HepG2 (cell line): ENCODE measurements around the gene TSPAN32. TPM values are rescaled to one million over a fixed set of nuclear protein-coding genes. Genes with fewer than 3 reads are reported as not detected.

ENCODE experiments used
- AGO2 ChIP-seq: fragments of 200-400 bp; formaldehyde crosslinking; optimal IDR thresholded peaks from 2 replicates; pipeline ENCODE3; 2017; ENCODE audit warnings: mild to moderate bottlenecking, low read depth, low read length, moderate library complexity
- GATAD1 ChIP-seq: IDR thresholded peaks from 2 replicates; pipeline ENCODE4 v1.6.1; 2016; ENCODE audit warnings: missing genetic modification reagents, missing compliant biosample characterization
- HNRNPK ChIP-seq: fragments of 200-400 bp; formaldehyde crosslinking; IDR thresholded peaks from 2 replicates; pipeline ENCODE4 v1.6.1; 2018; ENCODE audit warnings: low read length, low read depth, moderate library complexity, mild to moderate bottlenecking; ENCODE audit not compliant: poor library complexity, severe bottlenecking
- NFKB2 ChIP-seq: sonication (generic); formaldehyde crosslinking; IDR thresholded peaks from 2 replicates; pipeline ENCODE4 v1.4.0; 2020; ENCODE audit warnings: missing genetic modification reagents, borderline replicate concordance
- SAP130 ChIP-seq: IDR thresholded peaks from 2 replicates; pipeline ENCODE4 v1.6.1; 2016; ENCODE audit warnings: low read depth
- TBX3 ChIP-seq: fragments of 450-650 bp; IDR thresholded peaks from 2 replicates; pipeline ENCODE4 v1.6.1; 2017; ENCODE audit warnings: antibody characterized with exemption, mild to moderate bottlenecking, inconsistent platforms, borderline replicate concordance
- TCF7 ChIP-seq: sonication (generic); IDR thresholded peaks from 2 replicates; pipeline ENCODE4 v1.6.1; 2016; ENCODE audit warnings: antibody characterized with exemption, low read depth
- ZNF17 ChIP-seq: sonication (generic); formaldehyde crosslinking; IDR thresholded peaks from 2 replicates; pipeline ENCODE4 v1.5.0; 2020; ENCODE audit warnings: mild to moderate bottlenecking, missing genetic modification reagents
- ZNF230 ChIP-seq: sonication (generic); formaldehyde crosslinking; IDR thresholded peaks from 2 replicates; pipeline ENCODE4 v1.4.0; 2020; ENCODE audit warnings: mild to moderate bottlenecking, missing genetic modification reagents
- ZNF605 ChIP-seq: sonication (generic); formaldehyde crosslinking; IDR thresholded peaks from 2 replicates; pipeline ENCODE4 v1.8.0; 2022; ENCODE audit warnings: mild to moderate bottlenecking, missing genetic modification reagents
- polyA plus RNA-seq, 8 experiments: library from polyadenylated mRNA; depleted of rRNA in 3 of 8; stranded (reverse) in 7 of 8; unstranded in 1 of 8; fragments of >200 nt; fragmentation: Illumina TruSeq in 4 of 8; extraction: Trizol in 4 of 8; gene quantifications; 2 replicates each; pipeline versions ENCODE4 v1.2.1 to v1.2.3, GENCODE V29; 2011 to 2016; ENCODE audit warnings: low read depth in 4 of 8, missing spikeins in 1 of 8, mixed read lengths in 1 of 8; ENCODE audit not compliant: insufficient read depth in 1 of 8
- total RNA-seq, 5 experiments: library from RNA; depleted of rRNA; stranded (reverse); fragments of >200 nt; fragmentation: Illumina TruSeq; extraction: Trizol; gene quantifications; 2 replicates each; pipeline ENCODE4 v1.2.3, GENCODE V29; 2016; ENCODE audit warnings: low read depth in 1 of 5
- TF ChIP-seq, protein P1 (sequence below): sonication (generic); formaldehyde crosslinking; conservative IDR thresholded peaks from 2 replicates; pipeline ENCODE4 v1.4.0; 2020; ENCODE audit warnings: missing genetic modification reagents
- TF ChIP-seq, protein P2 (sequence below): sonication (generic); formaldehyde crosslinking; conservative IDR thresholded peaks from 2 replicates; pipeline ENCODE4 v1.4.0; 2020; ENCODE audit warnings: missing genetic modification reagents
- TF ChIP-seq, protein P3 (sequence below): IDR thresholded peaks from 2 replicates; pipeline ENCODE4 v1.4.0; 2020; ENCODE audit warnings: mild to moderate bottlenecking, missing genetic modification reagents
- TF ChIP-seq, protein P4 (sequence below): sonication (generic); formaldehyde crosslinking; IDR thresholded peaks from 2 replicates; pipeline ENCODE4 v1.8.0; 2022; ENCODE audit warnings: mild to moderate bottlenecking, missing genetic modification reagents
- TF ChIP-seq, protein P5 (sequence below), 2 experiments: IDR thresholded peaks; 2 replicates each; pipeline ENCODE4 v1.6.1; 2011 to 2012; ENCODE audit warnings: low read length in 2 of 2, borderline replicate concordance in 1 of 2, low read depth in 1 of 2, mild to moderate bottlenecking in 1 of 2, moderate library complexity in 1 of 2

TSPAN32 gene
- total and polyA plus RNA-seq, 2 of the 13 experiments (the other 11 are each of a cell fraction or from before 2014, with no cell fraction given): 0.09 to 0.70 TPM

DNA sequence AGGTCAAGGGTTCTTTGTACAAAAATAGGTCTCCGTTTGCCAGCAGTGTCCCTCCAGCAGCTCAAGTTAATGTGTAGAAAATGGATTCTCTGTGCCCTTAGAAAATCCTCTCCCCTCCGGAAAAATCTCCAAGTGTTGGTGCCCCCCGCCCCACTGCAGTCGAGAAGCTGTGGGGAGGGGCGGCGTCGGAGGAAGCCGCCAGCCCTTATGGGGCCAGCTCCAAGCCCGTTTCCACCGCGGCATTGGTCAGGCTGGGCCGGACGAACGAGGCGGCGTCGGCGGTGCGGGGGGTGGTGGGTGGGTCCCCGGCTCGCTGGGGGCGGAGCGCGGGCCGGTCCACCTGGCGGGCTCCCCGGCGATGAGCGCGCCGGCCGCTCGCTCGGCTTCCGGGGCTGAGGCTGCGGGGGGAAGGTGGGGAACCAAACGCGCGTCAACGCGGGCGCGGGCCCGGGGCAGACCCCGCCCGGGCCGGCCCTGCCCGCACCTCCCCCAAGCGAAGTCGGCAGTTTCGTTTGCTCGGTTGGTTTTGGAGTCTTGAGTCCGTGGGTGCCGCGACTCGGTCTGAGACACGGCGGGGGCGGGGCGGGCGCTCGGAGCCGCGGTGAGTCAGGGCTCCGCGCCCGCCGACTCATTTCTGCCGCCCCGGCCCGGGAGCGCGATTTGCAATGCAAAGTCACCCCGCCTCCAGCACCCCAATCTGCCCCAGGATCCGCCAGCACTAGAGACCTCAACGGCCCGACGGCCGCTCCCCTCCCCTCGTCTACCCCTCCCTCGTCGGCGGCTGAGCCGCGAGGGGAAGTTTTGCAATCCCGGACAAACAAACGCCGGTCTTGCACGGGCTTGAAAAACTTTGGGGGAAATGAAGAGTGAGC lies 32.8 kb upstream of the TSPAN32 start (continued):
- TF ChIP-seq, protein P1, sequence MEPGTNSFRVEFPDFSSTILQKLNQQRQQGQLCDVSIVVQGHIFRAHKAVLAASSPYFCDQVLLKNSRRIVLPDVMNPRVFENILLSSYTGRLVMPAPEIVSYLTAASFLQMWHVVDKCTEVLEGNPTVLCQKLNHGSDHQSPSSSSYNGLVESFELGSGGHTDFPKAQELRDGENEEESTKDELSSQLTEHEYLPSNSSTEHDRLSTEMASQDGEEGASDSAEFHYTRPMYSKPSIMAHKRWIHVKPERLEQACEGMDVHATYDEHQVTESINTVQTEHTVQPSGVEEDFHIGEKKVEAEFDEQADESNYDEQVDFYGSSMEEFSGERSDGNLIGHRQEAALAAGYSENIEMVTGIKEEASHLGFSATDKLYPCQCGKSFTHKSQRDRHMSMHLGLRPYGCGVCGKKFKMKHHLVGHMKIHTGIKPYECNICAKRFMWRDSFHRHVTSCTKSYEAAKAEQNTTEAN (CRISPR knock-in tag): no peak
- TF ChIP-seq, protein P2, sequence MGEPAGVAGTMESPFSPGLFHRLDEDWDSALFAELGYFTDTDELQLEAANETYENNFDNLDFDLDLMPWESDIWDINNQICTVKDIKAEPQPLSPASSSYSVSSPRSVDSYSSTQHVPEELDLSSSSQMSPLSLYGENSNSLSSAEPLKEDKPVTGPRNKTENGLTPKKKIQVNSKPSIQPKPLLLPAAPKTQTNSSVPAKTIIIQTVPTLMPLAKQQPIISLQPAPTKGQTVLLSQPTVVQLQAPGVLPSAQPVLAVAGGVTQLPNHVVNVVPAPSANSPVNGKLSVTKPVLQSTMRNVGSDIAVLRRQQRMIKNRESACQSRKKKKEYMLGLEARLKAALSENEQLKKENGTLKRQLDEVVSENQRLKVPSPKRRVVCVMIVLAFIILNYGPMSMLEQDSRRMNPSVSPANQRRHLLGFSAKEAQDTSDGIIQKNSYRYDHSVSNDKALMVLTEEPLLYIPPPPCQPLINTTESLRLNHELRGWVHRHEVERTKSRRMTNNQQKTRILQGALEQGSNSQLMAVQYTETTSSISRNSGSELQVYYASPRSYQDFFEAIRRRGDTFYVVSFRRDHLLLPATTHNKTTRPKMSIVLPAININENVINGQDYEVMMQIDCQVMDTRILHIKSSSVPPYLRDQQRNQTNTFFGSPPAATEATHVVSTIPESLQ: no peak
- TF ChIP-seq GATAD1 (peak; percentile 61; the same call in 1 of the 2 replicates), AGO2 (no peak), NFKB2 (CRISPR knock-in tag) (no peak), ZNF605 (CRISPR knock-in tag) (no peak; the same call in 1 of the 2 replicates), ZNF230 (CRISPR knock-in tag) (no peak), ZNF17 (CRISPR knock-in tag) (no peak), HNRNPK (no peak), TCF7 (peak; percentile 8; the same call in 1 of the 2 replicates), TBX3 (no peak), SAP130 (CRISPR knock-in tag) (peak; percentile 47; the same call in 1 of the 2 replicates)
- TF ChIP-seq, protein P3, sequence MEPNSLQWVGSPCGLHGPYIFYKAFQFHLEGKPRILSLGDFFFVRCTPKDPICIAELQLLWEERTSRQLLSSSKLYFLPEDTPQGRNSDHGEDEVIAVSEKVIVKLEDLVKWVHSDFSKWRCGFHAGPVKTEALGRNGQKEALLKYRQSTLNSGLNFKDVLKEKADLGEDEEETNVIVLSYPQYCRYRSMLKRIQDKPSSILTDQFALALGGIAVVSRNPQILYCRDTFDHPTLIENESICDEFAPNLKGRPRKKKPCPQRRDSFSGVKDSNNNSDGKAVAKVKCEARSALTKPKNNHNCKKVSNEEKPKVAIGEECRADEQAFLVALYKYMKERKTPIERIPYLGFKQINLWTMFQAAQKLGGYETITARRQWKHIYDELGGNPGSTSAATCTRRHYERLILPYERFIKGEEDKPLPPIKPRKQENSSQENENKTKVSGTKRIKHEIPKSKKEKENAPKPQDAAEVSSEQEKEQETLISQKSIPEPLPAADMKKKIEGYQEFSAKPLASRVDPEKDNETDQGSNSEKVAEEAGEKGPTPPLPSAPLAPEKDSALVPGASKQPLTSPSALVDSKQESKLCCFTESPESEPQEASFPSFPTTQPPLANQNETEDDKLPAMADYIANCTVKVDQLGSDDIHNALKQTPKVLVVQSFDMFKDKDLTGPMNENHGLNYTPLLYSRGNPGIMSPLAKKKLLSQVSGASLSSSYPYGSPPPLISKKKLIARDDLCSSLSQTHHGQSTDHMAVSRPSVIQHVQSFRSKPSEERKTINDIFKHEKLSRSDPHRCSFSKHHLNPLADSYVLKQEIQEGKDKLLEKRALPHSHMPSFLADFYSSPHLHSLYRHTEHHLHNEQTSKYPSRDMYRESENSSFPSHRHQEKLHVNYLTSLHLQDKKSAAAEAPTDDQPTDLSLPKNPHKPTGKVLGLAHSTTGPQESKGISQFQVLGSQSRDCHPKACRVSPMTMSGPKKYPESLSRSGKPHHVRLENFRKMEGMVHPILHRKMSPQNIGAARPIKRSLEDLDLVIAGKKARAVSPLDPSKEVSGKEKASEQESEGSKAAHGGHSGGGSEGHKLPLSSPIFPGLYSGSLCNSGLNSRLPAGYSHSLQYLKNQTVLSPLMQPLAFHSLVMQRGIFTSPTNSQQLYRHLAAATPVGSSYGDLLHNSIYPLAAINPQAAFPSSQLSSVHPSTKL: peak; percentile 69
- TF ChIP-seq, protein P4, sequence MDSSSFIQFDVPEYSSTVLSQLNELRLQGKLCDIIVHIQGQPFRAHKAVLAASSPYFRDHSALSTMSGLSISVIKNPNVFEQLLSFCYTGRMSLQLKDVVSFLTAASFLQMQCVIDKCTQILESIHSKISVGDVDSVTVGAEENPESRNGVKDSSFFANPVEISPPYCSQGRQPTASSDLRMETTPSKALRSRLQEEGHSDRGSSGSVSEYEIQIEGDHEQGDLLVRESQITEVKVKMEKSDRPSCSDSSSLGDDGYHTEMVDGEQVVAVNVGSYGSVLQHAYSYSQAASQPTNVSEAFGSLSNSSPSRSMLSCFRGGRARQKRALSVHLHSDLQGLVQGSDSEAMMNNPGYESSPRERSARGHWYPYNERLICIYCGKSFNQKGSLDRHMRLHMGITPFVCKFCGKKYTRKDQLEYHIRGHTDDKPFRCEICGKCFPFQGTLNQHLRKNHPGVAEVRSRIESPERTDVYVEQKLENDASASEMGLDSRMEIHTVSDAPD (CRISPR knock-in tag): no peak
- TF ChIP-seq, protein P5, sequence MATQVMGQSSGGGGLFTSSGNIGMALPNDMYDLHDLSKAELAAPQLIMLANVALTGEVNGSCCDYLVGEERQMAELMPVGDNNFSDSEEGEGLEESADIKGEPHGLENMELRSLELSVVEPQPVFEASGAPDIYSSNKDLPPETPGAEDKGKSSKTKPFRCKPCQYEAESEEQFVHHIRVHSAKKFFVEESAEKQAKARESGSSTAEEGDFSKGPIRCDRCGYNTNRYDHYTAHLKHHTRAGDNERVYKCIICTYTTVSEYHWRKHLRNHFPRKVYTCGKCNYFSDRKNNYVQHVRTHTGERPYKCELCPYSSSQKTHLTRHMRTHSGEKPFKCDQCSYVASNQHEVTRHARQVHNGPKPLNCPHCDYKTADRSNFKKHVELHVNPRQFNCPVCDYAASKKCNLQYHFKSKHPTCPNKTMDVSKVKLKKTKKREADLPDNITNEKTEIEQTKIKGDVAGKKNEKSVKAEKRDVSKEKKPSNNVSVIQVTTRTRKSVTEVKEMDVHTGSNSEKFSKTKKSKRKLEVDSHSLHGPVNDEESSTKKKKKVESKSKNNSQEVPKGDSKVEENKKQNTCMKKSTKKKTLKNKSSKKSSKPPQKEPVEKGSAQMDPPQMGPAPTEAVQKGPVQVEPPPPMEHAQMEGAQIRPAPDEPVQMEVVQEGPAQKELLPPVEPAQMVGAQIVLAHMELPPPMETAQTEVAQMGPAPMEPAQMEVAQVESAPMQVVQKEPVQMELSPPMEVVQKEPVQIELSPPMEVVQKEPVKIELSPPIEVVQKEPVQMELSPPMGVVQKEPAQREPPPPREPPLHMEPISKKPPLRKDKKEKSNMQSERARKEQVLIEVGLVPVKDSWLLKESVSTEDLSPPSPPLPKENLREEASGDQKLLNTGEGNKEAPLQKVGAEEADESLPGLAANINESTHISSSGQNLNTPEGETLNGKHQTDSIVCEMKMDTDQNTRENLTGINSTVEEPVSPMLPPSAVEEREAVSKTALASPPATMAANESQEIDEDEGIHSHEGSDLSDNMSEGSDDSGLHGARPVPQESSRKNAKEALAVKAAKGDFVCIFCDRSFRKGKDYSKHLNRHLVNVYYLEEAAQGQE (IDR thresholded peaks at IDR 0.05; ENCODE audit: borderline replicate concordance in 1 of 2, low read depth in 1 of 2, low read length in 2 of 2): no peak
